HG03442 (cell line): ENCODE results near the gene TMEM116.
"Not testable (repeated sequence)": the region's sequence is repeated elsewhere in the genome, so short reads cannot be mapped to it uniquely, and the experiment has no call there.

Experiments used
- ATAC-seq: cut with Tn5 transposase; IDR thresholded peaks from one replicate; pipeline ENCODE4 v1.9.1; 2021; ENCODE audit warnings: mild to moderate bottlenecking, moderate library complexity; ENCODE audit not compliant: unreplicated experiment

Gene TMEM116

GRCh38 chr12:111980598-111980997, 32.4 kb downstream of the TMEM116 start:
- no peak for ATAC-seq

- no peak for ATAC-seq
Observed at GRCh38 chr12:111978545-111978944, 34.4 kb downstream of the TMEM116 start.

- ATAC-seq: no peak
Observed at GRCh38 chr12:111976860-111977259, 36.1 kb downstream of the TMEM116 start.

GRCh38 chr12:111976291-111976690, 36.7 kb downstream of the TMEM116 start:
- ATAC-seq: no peak

GRCh38 chr12:111975161-111975931, 37.6 kb downstream of the TMEM116 start:
- no peak for ATAC-seq

GRCh38 chr12:111971800-111972199, 41.2 kb downstream of the TMEM116 start:
- ATAC-seq: no peak

- no peak for ATAC-seq
Observed at GRCh38 chr12:111964935-111965334, 48.0 kb downstream of the TMEM116 start.

- ATAC-seq: not testable (repeated sequence)
Observed at GRCh38 chr12:111959518-111959917, 53.4 kb downstream of the TMEM116 start.

- not testable (repeated sequence) for ATAC-seq
Observed at GRCh38 chr12:111957224-111957623, 55.7 kb downstream of the TMEM116 start.

GRCh38 chr12:111954969-111955368, 58.0 kb downstream of the TMEM116 start:
- no peak for ATAC-seq

- ATAC-seq: no peak
Observed at GRCh38 chr12:111953455-111953854, 59.5 kb downstream of the TMEM116 start.

- not testable (repeated sequence) for ATAC-seq
Observed at GRCh38 chr12:111952084-111952787, 60.7 kb downstream of the TMEM116 start.

GRCh38 chr12:111950961-111951676, 61.8 kb downstream of the TMEM116 start:
- not testable (repeated sequence) for ATAC-seq

- no peak for ATAC-seq
Observed at GRCh38 chr12:111943929-111944328, 69.0 kb downstream of the TMEM116 start.

GRCh38 chr12:111942557-111942956, 70.4 kb downstream of the TMEM116 start:
- no peak for ATAC-seq

GRCh38 chr12:111937429-111937828, 75.5 kb downstream of the TMEM116 start:
- no peak for ATAC-seq

GRCh38 chr12:111936869-111937268, 76.1 kb downstream of the TMEM116 start:
- ATAC-seq: no peak

GRCh38 chr12:111932241-111932640, 80.7 kb downstream of the TMEM116 start:
- no peak for ATAC-seq

GRCh38 chr12:111927346-111927745, 85.6 kb downstream of the TMEM116 start:
- ATAC-seq: no peak

GRCh38 chr12:111926631-111927030, 86.3 kb downstream of the TMEM116 start:
- ATAC-seq: no peak

- ATAC-seq: no peak
Observed at GRCh38 chr12:111925171-111925570, 87.8 kb downstream of the TMEM116 start.

GRCh38 chr12:111907740-111908139, 105.2 kb downstream of the TMEM116 start:
- no peak for ATAC-seq
